ENCODE data around the gene GRAMD4. TPM values are rescaled to one million over a fixed set of nuclear protein-coding genes. Genes with fewer than 3 reads are reported as not detected.

The GRAMD4 gene
- total RNA-seq, 2 donors from 2014 or later: 6.8 to 21.4 TPM

DNA sequence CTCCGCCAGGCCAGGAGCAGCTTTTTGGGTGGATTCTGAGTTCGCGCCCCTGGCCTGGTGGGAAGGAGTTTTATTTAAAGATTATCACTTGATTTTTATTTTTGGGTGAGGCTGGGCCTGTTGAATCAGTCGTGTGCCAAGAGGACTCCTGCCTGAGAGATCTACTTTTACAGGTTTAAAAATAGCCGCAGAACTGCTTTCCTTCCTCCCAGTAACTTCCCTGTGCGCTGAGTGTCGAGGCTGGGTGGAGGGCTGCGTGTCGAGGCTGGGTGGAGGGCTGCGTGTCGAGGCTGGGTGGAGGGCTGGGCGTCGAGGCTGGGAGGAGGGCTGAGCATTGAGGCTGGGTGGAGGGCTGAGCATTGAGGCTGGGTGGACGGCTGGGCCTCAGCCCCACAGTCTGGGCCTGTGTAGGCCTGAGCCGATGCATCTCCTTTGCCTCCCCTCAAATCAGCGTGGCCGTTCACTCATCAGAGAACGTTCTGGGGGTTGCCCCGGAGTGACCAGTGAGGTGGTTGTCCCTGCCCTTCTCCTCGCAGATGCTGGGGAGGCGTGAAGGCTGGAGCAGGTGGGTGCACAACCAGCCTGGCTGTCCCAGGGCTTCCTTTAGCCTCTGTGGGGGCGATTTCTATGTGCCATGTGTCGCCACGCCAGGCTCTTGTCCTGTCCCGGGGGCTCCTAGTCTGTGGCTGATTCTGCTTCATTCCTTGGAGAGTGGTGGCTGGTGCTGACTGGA lies 30.1 kb downstream of the GRAMD4 start:
- ATAC-seq (no peak), DNase-seq (ENCODE audit: low spot score) (no peak)
- H3K27ac Mint-ChIP-seq: peak overlapping the region in 1 of 2 donors; percentile 58
- no peak overlapping the region for H3K4me3 Mint-ChIP-seq
- H3K9me3 Mint-ChIP-seq: peaks cover 6% of the 10 kb centered on the region
- H3K4me1 Mint-ChIP-seq (ENCODE audit: low read depth in 2 of 2): peaks cover 21 to 29% of the 10 kb centered on the region in 2 donors
- no peaks in the 10 kb centered on the region for H3K36me3 Mint-ChIP-seq
- H3K27me3 Mint-ChIP-seq: no peaks in the 10 kb centered on the region

DNA sequence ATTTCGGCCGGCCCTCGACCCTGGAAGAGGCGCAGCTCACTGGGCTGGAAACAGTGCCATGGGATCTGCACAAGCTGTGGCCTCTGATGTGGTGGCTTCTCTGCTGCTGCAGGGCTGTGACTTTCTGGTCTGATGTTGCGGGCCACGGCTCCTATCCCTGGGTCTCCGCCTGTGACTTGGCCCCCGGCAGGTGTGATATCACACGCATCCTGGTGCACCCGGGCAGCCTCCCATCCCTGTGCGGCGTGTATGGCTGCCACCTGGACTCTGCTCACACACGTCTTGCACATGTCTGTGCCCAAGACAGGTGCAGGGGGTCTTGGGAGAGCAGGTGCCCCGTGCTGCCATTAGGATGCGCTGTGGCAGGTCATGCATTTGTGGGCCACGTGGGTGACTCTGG lies 31.1 kb downstream of the GRAMD4 start:
- Mint-ChIP-seq H3K4me1 (ENCODE audit: low read depth in 2 of 2) (peaks cover 21 to 29% of the 10 kb centered on the region in 2 donors), H3K36me3 (no peaks in the 10 kb centered on the region), H3K27me3 (no peaks in the 10 kb centered on the region), H3K27ac (no peak overlapping the region), H3K9me3 (peaks cover 6% of the 10 kb centered on the region), H3K4me3 (no peak overlapping the region)
- no peak for DNase-seq (ENCODE audit: low spot score)
- no peak for ATAC-seq

DNA sequence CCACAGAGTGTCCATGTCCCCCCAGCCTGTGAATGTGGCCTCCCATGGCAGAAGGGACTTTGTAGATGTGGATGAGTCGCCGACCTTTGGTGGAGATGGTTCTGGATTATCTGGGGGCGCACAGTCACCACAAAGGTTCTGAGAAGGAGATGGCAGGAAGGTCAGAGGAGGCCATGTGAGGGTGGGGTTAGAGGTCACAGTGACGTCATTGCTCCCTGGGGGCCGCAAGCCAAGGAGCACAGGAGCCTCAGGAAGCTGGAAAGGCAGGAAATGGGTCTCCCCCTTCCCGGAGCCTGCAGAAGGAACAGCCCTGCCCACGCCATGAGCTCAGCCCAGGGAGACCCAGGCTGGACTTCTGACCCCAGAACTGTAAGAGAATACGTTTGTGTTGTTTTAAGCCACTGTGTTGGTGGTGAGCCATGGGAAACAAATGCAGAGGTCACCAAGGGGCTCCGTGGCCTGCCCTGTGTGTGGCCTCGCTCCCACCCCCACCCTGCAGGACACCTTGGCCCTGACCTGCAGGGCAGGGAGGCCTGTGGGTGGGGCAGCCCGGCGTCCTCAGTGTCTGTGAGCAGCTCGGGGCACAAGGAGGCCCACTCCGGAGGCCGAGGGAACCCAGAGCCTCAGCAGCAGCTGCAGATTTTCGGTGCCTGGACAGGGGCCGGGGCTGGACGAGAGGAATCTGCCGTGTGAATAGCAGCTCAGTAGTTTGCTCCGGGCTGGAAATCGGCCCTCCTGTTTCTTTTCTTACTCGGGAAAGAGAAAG lies 32.1 kb downstream of the GRAMD4 start:
- no peaks in the 10 kb centered on the region for H3K36me3 Mint-ChIP-seq
- peaks cover 21 to 23% of the 10 kb centered on the region in 2 donors for H3K4me1 Mint-ChIP-seq (ENCODE audit: low read depth in 2 of 2)
- ATAC-seq: no peak
- no peaks in the 10 kb centered on the region for H3K27me3 Mint-ChIP-seq
- H3K27ac Mint-ChIP-seq: no peak overlapping the region
- peaks cover 6% of the 10 kb centered on the region for H3K9me3 Mint-ChIP-seq
- no peak for DNase-seq (ENCODE audit: low spot score)
- H3K4me3 Mint-ChIP-seq: no peak overlapping the region

DNA sequence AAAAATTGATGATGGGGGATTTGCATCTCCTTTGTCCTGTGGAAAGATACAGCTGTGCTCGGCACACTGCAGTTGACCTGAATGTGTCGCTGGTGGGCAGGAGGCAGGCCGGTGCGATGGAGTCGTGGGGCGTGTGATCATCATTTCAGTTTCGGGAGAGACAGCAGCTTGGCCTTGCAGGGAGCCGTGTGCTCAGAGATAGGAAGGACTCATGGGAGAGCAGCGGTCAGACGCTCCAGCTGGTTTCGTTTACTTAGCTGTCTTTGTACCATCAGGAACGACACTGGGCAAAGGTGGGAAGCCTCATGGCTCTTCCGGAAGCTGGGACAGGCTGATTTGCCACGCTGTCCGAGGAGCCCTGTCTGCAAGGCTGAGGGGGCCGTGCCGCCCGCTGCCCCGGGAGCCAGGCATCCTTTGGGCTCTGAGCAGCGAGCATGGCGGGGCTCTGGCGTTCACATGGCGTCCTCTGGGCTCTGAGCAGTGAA lies 32.7 kb downstream of the GRAMD4 start:
- H3K27me3 Mint-ChIP-seq: no peaks in the 10 kb centered on the region
- ATAC-seq: no peak
- H3K4me1 Mint-ChIP-seq (ENCODE audit: low read depth in 2 of 2): peaks cover 19 to 21% of the 10 kb centered on the region in 2 donors
- H3K36me3 Mint-ChIP-seq: no peaks in the 10 kb centered on the region
- no peak overlapping the region for H3K4me3 Mint-ChIP-seq
- no peak overlapping the region for H3K27ac Mint-ChIP-seq
- H3K9me3 Mint-ChIP-seq: peaks cover 6% of the 10 kb centered on the region
- DNase-seq (ENCODE audit: low spot score): no peak

DNA sequence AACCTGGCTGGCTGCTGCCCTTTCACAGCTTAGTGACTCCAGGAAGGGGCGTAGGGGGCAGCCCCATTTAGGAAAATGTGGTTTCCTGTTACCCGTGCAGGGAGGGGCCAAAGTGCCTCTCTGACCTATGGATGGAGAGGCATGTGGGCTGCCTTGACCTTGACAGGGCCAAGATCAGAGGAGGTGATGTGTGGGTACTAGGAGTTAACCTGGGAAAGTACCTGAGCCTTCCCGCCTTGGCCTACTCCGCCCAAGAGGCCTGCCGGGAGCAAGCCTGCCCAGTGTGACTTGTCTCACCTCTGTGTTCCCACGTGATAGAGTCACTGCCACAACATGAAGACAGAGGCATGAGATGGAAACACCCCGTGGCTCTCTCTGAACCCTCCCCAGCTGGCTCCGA lies 33.4 kb downstream of the GRAMD4 start:
- Mint-ChIP-seq H3K27me3 (no peaks in the 10 kb centered on the region), H3K36me3 (no peaks in the 10 kb centered on the region), H3K4me1 (ENCODE audit: low read depth in 2 of 2) (peaks cover 12 to 16% of the 10 kb centered on the region in 2 donors), H3K27ac (no peak overlapping the region), H3K9me3 (no peaks in the 10 kb centered on the region), H3K4me3 (no peak overlapping the region)
- peak; percentile 41 to 69 for ATAC-seq
- no peak for DNase-seq (ENCODE audit: low spot score)

DNA sequence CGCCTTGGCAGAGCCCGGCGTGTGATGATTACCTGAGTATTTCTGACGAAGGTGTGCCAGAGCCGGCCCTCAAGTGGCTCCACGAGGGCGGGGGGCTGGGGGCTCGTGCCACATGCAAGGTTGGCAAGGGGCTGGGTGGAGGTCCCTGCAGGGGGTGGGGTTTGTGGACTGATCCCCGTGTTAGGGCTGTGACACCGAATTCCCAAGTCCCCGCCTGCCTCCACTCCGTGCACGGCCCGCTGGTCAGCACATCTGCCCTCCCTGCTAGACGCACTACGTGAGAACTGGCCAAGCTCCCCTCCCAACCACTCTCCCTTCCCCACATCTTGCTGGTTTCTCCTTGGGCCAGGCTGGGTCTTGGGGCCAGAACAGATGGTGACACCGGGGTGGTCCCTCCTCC lies 34.2 kb downstream of the GRAMD4 start:
- Mint-ChIP-seq H3K4me1 (ENCODE audit: low read depth in 2 of 2) (peaks cover 11 to 14% of the 10 kb centered on the region in 2 donors), H3K9me3 (no peaks in the 10 kb centered on the region), H3K36me3 (no peaks in the 10 kb centered on the region), H3K27ac (no peak overlapping the region), H3K4me3 (no peak overlapping the region), H3K27me3 (no peaks in the 10 kb centered on the region)
- ATAC-seq: no peak
- no peak for DNase-seq (ENCODE audit: low spot score)

DNA sequence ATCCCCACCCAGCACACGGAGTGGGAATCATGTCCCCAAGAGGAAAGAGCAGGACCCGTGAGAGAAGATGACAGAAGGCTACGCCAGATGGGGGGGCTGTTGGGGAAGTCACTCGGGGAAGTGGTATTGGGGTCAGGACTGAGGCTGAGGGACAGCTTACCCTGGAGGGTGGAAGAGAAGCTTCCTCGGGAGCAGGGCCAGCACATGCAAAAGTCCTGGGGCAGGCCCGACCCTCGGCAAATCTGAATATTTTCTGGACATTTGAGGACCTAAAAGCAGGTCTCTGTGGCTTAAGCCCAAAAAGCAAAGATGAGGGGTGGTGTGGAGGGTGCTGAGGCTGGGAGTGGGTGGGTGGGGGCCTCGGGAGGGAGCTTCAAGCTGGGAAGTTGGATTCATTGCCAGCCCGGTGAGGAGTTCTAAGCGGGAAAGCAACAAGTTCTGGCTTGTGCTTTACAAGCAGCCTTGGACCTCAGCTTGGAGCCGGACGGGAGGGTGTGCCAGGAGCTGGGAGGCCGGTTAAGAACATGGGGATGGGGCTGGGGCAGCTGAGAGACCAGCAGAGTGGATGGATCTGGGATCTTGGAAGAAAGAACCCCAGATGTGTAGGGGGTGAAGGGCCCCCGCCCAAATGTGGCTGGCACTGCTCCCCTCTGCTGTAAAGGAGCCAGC lies 34.9 kb downstream of the GRAMD4 start:
- no peaks in the 10 kb centered on the region for H3K27me3 Mint-ChIP-seq

DNA sequence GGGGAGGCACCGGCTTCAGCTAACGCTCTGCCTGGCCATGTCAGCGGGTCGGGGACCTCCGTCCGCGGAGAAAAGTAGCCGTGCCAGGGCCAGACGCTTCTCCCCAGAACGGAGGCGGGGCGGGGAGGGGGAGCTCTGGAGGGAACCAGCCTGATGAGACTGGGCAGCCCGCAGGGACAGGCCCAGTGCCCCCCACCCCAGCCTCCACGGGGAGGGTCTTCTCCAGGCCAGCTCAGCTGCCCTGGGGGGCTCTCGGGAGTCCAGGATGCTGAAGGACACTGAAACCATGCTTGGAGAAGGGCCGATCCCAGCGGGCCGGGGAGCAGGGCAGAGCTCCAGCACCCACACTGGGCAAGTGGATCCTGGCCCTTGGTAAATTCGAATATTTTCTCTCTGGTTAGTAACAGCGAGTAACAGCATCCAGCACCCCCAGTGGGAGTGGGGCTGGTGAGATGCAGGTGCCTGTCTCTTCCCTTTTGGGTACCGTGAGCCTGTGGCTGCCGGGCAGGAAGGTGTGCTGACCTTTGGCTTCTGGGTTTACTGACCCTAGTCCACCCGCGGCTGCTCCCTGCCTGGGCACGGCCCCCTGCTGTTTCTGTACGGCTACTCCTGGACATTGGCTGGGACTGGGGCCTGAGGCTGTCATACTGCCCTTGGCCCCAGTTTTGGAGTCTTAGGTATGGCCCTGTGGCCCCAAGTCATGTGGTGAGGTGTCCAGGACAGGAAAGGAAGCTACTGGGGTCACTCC lies 35.8 kb downstream of the GRAMD4 start:
- Mint-ChIP-seq H3K4me3 (no peak overlapping the region), H3K27ac (no peak overlapping the region), H3K4me1 (ENCODE audit: low read depth in 2 of 2) (peaks cover 14 to 15% of the 10 kb centered on the region in 2 donors), H3K36me3 (no peaks in the 10 kb centered on the region), H3K9me3 (no peaks in the 10 kb centered on the region), H3K27me3 (no peaks in the 10 kb centered on the region)
- DNase-seq (ENCODE audit: low spot score): no peak
- ATAC-seq: no peak

More for the DNA sequence above, 34.9 kb downstream of the GRAMD4 start:
- Mint-ChIP-seq H3K4me3 (no peak overlapping the region), H3K4me1 (ENCODE audit: low read depth in 2 of 2) (peaks cover 10 to 11% of the 10 kb centered on the region in 2 donors), H3K27ac (no peak overlapping the region), H3K9me3 (no peaks in the 10 kb centered on the region), H3K36me3 (no peaks in the 10 kb centered on the region)
- ATAC-seq (no peak), DNase-seq (ENCODE audit: low spot score) (no peak)

DNA sequence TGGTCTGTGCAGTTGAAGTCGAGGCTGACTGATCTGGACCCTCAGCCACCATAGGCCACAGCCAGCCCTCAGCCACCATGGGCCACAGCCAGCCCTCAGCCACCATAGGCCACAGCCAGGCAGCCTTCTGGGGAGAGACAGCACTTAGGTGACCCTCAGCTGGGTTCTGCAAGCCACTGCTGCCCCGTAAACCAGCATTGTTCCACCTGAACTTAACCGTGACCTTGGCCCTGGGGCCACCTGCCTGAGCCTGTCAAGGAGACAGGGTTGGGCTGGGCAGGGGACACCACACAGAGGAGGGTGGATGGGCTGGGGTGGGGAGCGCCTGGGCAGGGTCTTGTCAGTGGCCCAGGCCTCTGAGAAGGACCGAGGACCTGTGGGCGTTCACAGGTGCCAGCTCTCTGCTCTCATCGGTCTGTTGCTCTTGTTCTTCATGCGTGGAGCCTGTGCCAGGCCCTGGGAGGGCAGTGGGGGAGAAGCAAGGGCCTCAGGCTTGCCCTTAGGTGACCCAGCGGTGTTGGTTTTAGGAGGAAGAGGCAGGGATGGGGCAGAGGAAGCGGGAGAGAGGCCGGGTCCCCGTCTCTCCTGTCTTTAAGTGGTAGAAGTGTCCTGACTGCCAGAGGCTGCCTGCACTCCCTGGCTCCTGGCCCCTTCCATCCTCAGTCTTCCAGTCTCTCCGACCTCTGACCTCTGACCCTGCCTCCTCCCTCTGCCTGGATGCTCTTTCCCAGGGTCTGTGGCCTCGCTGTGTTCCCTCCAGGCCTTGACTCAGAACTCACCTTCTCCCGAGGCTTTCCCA lies 36.9 kb downstream of the GRAMD4 start:
- no peaks in the 10 kb centered on the region for H3K36me3 Mint-ChIP-seq
- H3K4me1 Mint-ChIP-seq (ENCODE audit: low read depth in 2 of 2): peaks cover 12 to 14% of the 10 kb centered on the region in 2 donors
- ATAC-seq (no peak), DNase-seq (ENCODE audit: low spot score) (no peak)
- no peak overlapping the region for H3K27ac Mint-ChIP-seq
- no peak overlapping the region for H3K4me3 Mint-ChIP-seq
- H3K27me3 Mint-ChIP-seq: no peaks in the 10 kb centered on the region
- no peaks in the 10 kb centered on the region for H3K9me3 Mint-ChIP-seq

DNA sequence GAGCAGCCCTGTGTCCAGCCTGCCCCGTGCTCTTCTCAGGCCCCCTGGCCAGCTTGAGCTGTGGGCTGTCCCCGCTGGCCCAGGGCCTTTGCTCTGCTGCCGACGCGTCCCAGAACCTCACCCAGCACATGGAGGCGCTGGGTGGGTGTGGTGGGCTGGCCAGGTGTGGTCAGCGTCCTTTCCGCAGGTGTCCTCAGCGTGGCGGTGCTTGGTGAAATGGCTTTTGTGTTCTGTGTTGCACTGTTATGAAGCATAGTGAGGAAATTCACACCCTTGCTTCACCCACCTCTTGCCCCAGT lies 37.4 kb downstream of the GRAMD4 start:
- ATAC-seq: no peak
- H3K36me3 Mint-ChIP-seq: no peaks in the 10 kb centered on the region
- no peak overlapping the region for H3K4me3 Mint-ChIP-seq
- no peaks in the 10 kb centered on the region for H3K27me3 Mint-ChIP-seq
- no peak for DNase-seq (ENCODE audit: low spot score)
- no peaks in the 10 kb centered on the region for H3K9me3 Mint-ChIP-seq
- no peak overlapping the region for H3K27ac Mint-ChIP-seq
- H3K4me1 Mint-ChIP-seq (ENCODE audit: low read depth in 2 of 2): peaks cover 10 to 12% of the 10 kb centered on the region in 2 donors

DNA sequence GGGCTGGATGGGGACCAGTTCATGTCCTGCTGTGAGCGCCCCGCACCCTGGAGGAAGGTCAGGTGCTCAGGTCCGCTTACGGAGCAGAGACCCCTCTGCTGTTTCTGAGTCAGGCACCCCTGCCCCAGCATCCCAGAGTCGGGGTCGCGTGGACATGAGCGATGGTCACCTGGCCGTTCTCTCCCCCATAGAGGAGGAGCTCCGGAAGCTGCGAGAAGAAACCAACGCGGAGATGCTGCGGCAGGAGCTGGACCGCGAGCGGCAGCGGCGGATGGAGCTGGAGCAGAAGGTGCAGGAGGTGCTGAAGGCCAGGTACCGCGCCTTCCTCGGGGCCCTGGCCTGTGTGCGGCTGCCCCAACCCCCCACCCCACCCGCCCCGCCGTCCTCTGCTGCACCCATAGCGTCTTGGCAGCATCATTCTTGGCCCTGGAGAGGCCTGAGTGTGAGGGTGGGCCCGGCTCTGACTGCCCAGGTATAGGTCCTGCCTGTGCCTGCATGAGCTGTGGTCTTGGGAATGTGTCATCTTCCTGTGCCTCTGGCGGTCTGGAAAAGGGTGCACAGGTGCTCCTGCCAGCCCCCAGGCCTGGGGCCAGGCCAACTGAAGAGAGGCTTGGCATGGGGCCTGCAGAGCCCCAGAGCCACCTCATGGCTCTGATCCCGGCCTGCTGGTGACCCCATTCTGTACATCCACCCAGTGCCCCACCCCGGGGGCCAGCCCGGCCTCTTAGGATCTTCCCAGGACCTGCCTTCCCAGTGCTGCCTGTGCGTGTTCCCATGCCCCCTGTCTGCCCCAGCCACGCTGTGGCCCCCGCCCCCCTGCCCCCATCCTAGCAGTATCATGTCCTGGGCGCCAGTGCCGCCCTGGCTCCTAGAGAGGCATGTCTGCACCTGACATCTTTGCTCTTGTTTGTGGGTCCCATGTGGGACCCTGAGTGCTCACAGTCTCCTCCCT lies 38.1 kb downstream of the GRAMD4 start:
- H3K4me3 Mint-ChIP-seq: no peak overlapping the region
- H3K9me3 Mint-ChIP-seq: no peaks in the 10 kb centered on the region
- H3K4me1 Mint-ChIP-seq (ENCODE audit: low read depth in 2 of 2): peaks cover 6 to 8% of the 10 kb centered on the region in 2 donors
- H3K27me3 Mint-ChIP-seq: no peaks in the 10 kb centered on the region
- ATAC-seq (no peak), DNase-seq (ENCODE audit: low spot score) (no peak)
- H3K36me3 Mint-ChIP-seq: no peaks in the 10 kb centered on the region
- H3K27ac Mint-ChIP-seq: no peak overlapping the region

DNA sequence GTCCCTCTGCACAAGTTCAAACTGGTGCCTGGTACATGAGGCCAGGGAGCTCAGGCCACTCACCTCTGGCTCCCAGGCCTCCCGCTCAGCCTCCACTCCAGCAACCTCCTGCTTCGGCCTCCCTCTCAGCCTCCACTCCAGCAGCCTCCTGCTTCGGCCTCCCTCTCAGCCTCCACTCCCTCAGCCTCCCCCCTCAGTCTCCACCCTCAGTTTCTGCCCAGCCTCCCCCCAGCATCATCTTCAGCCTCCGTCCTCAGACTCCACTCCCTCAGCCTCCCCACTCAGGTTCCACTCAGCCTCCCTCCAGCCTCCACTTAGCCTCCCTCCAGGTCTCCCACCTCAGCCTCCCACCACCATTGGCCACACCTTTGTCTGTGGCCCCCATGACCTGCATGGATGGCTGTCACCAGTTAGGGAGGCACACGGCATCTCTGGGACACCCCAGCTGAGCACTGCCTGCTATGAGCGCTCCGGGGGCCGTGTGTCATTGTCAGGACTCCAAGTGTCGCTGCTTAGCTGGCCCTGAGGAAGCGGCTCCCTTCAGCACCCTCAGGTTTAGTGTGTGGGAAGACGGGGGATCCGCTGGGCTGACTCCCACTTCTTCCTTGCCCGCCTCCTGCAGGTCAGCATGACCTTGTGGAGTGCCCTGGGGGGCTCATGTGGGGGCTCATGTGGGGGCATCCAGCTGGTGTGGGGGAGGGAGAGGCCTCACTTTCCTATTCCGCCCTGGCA lies 39.0 kb downstream of the GRAMD4 start:
- DNase-seq (ENCODE audit: low spot score): no peak
- H3K27ac Mint-ChIP-seq: no peak overlapping the region
- no peaks in the 10 kb centered on the region for H3K36me3 Mint-ChIP-seq

More for the DNA sequence above, 39.0 kb downstream of the GRAMD4 start:
- no peaks in the 10 kb centered on the region for H3K27me3 Mint-ChIP-seq
- H3K9me3 Mint-ChIP-seq: no peaks in the 10 kb centered on the region
- H3K4me1 Mint-ChIP-seq (ENCODE audit: low read depth in 2 of 2): peaks cover 6 to 8% of the 10 kb centered on the region in 2 donors
- ATAC-seq: no peak
- no peak overlapping the region for H3K4me3 Mint-ChIP-seq
